ENCODE measurements around the gene ME1. TPM values are rescaled to one million over a fixed set of nuclear protein-coding genes. Genes with fewer than 3 reads are reported as not detected.

The ME1 gene
- total and polyA plus RNA-seq, 2 of the 13 experiments (the other 11 are each of a cell fraction or from before 2014, with no cell fraction given): not detected

DNA sequence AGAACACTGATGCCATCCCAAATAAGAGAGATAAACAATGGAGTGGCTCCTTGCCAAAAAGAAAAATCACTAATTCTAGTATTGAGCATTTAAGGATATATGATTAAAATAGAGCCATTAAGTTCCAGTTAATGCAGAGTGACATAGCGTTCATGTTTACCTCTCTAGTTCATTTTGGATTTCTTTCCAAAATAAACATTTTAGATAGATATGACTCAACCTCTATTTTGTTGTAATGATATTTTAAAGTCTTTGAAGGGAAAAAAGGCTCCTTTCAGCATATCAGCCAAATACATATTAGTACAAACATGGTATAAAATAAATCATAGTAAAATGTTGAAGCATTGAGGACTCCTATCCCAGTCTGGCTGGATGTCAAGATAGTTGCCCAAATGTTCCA, 204.3 kb downstream of the ME1 start:
- Histone ChIP-seq H3K36me3 (replicated peaks in 1 of 2; ENCODE audit: control insufficient read depth in 1 of 2, insufficient read depth in 2 of 2, low read length in 2 of 2) (no peaks in the 10 kb centered on the region), H3K4me2 (ENCODE audit: low read depth, low read length) (no peak overlapping the region), H2AFZ (ENCODE audit: low read length) (no peak overlapping the region), H3K9me3 (ENCODE audit: low read length) (no peaks in the 10 kb centered on the region), H3K27ac (ENCODE audit: extremely low read length, insufficient read depth, low read length) (no peak overlapping the region), H3K79me2 (ENCODE audit: insufficient read depth, low read length) (no peaks in the 10 kb centered on the region), H4K20me1 (ENCODE audit: insufficient read depth, low read length) (no peaks in the 10 kb centered on the region), H3K9ac (ENCODE audit: insufficient read depth, low read depth, low read length) (no peak overlapping the region), H3K4me1 (ENCODE audit: insufficient read depth, low read length) (no peaks in the 10 kb centered on the region), H3K27me3 (ENCODE audit: control insufficient read depth in 1 of 2, insufficient read depth in 2 of 2, low read length in 2 of 2) (no peaks in the 10 kb centered on the region), H3K4me3 (replicated peaks in 1 of 3; ENCODE audit: insufficient read depth in 1 of 3, low read depth in 2 of 3, low read length in 3 of 3) (no peak overlapping the region)
- intact Hi-C loops (cut with micrococcal nuclease; ENCODE audit: unreplicated experiment): no loop called here
- no TSS peak for BruUV-seq (replicated peaks)
- ATAC-seq (no peak), DNase-seq (ENCODE audit: low spot score) (no peak), FAIRE-seq (no peak)
- TF ChIP-seq TCF7 (IDR thresholded peaks at IDR 0.05; ENCODE audit: low read depth): no peak
- no peak for TF ChIP-seq ZNF432 (CRISPR knock-in tag; IDR thresholded peaks at IDR 0.05; ENCODE audit: borderline replicate concordance)
- TF ChIP-seq ZFYVE20 (CRISPR knock-in tag; IDR thresholded peaks at IDR 0.05; ENCODE audit: borderline replicate concordance, low read depth): no peak
- no peak for TF ChIP-seq ETV5 (CRISPR knock-in tag; IDR thresholded peaks at IDR 0.05; ENCODE audit: borderline replicate concordance)
- TF ChIP-seq, protein P1, sequence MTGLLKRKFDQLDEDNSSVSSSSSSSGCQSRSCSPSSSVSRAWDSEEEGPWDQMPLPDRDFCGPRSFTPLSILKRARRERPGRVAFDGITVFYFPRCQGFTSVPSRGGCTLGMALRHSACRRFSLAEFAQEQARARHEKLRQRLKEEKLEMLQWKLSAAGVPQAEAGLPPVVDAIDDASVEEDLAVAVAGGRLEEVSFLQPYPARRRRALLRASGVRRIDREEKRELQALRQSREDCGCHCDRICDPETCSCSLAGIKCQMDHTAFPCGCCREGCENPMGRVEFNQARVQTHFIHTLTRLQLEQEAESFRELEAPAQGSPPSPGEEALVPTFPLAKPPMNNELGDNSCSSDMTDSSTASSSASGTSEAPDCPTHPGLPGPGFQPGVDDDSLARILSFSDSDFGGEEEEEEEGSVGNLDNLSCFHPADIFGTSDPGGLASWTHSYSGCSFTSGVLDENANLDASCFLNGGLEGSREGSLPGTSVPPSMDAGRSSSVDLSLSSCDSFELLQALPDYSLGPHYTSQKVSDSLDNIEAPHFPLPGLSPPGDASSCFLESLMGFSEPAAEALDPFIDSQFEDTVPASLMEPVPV (CRISPR knock-in tag; IDR thresholded peaks at IDR 0.05): no peak
- TF ChIP-seq JUND (CRISPR knock-in tag; IDR thresholded peaks at IDR 0.05): no peak
- TF ChIP-seq, protein P2, sequence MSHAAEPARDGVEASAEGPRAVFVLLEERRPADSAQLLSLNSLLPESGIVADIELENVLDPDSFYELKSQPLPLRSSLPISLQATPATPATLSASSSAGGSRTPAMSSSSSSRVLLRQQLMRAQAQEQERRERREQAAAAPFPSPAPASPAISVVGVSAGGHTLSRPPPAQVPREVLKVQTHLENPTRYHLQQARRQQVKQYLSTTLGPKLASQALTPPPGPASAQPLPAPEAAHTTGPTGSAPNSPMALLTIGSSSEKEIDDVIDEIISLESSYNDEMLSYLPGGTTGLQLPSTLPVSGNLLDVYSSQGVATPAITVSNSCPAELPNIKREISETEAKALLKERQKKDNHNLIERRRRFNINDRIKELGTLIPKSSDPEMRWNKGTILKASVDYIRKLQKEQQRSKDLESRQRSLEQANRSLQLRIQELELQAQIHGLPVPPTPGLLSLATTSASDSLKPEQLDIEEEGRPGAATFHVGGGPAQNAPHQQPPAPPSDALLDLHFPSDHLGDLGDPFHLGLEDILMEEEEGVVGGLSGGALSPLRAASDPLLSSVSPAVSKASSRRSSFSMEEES (CRISPR knock-in tag; IDR thresholded peaks at IDR 0.05): no peak
- TF ChIP-seq ZNF17 (CRISPR knock-in tag; IDR thresholded peaks at IDR 0.05): no peak
- no peak for TF ChIP-seq SP4 (CRISPR knock-in tag; IDR thresholded peaks at IDR 0.05)
- TF ChIP-seq SETDB1 (CRISPR knock-in tag; IDR thresholded peaks at IDR 0.05; ENCODE audit: borderline replicate concordance): no peak
- no peak for TF ChIP-seq HOXA7 (CRISPR knock-in tag; IDR thresholded peaks at IDR 0.05)
- TF ChIP-seq FOXC1 (CRISPR knock-in tag; IDR thresholded peaks at IDR 0.05; ENCODE audit: borderline replicate concordance): no peak
- TF ChIP-seq, protein P3, sequence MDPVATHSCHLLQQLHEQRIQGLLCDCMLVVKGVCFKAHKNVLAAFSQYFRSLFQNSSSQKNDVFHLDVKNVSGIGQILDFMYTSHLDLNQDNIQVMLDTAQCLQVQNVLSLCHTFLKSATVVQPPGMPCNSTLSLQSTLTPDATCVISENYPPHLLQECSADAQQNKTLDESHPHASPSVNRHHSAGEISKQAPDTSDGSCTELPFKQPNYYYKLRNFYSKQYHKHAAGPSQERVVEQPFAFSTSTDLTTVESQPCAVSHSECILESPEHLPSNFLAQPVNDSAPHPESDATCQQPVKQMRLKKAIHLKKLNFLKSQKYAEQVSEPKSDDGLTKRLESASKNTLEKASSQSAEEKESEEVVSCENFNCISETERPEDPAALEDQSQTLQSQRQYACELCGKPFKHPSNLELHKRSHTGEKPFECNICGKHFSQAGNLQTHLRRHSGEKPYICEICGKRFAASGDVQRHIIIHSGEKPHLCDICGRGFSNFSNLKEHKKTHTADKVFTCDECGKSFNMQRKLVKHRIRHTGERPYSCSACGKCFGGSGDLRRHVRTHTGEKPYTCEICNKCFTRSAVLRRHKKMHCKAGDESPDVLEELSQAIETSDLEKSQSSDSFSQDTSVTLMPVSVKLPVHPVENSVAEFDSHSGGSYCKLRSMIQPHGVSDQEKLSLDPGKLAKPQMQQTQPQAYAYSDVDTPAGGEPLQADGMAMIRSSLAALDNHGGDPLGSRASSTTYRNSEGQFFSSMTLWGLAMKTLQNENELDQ (CRISPR knock-in tag; IDR thresholded peaks at IDR 0.05; ENCODE audit: borderline replicate concordance): no peak
- TF ChIP-seq YEATS4 (CRISPR knock-in tag; IDR thresholded peaks at IDR 0.05; ENCODE audit: borderline replicate concordance): no peak
- no peak for TF ChIP-seq SRSF4 (IDR thresholded peaks at IDR 0.05; ENCODE audit: low read depth, low read length, poor library complexity, severe bottlenecking)
- POLR2A ChIA-PET: no interaction called here
- in situ Hi-C loops (cut with HindIII; ENCODE audit: extremely low pct_ligation_motif_present, low pct_unique_long_range_greater_than_20kb): no loop called here
- CTCF ChIA-PET (ENCODE audit: low intra/inter-chr PET ratio, low total read pairs): no interaction called here
- 3% methylated on average over 1 of the region's 1 CpG for WGBS (ENCODE audit: low lambda C conversion rate)
